ENCODE data around the gene SPATA2.
"Not testable (repeated sequence)": the region's sequence is repeated elsewhere in the genome, so short reads cannot be mapped to it uniquely, and the experiment has no call there.

The SPATA2 gene

DNA sequence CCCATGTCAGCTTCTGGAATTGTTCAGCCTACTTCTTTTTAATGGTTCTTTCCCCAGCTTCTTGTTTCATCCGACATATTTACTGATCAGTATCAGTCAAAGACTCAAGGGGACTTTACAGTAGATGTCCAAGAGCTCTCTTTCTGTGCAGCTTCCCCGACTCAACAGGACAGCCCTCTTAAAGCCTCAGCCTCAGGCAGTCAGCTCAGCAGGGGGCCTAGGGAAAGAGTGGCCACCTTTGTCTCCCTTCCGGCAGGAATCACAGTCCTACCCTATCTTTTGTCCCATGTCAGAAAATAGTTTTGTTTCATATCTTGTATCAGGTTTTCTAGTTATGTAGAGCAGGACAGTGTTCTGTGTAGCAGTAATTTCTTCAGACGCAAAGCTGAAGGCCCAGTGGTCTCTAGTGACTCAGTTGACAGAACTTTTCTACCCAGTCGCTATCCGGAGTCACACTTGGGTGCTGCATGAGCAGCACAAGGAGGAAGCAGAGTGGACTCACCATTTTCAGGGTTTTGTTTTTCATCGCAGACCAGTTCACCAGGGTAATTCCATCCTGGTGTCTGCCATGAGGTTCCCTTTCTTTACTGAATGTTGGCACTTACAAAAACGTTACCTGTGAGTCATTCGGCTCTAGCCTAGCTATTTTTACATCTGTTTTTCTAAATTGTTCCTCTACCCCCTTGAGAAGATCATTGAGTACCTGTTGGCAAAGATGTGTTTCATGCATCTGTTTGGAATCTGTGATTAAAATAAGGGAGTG lies 47.7 kb downstream of the SPATA2 start:
- Histone ChIP-seq H3K27ac (ENCODE audit: low read depth, low read length) (no peak overlapping the region), H3K27me3 (ENCODE audit: insufficient read depth, low read length) (no peaks in the 10 kb centered on the region), H2AFZ (ENCODE audit: low read length, unreplicated experiment) (no peak overlapping the region), H3K79me2 (ENCODE audit: control insufficient read depth, insufficient read depth, low read length, unreplicated experiment) (no peaks in the 10 kb centered on the region), H3K4me3 (ENCODE audit: low read depth, low read length) (no peak overlapping the region), H3K36me3 (ENCODE audit: insufficient read depth, low read length) (no peaks in the 10 kb centered on the region; the same call in 1 of the 2 replicates), H3K4me1 (ENCODE audit: control insufficient read depth, insufficient read depth, low read length, unreplicated experiment) (peaks cover 7% of the 10 kb centered on the region)

DNA sequence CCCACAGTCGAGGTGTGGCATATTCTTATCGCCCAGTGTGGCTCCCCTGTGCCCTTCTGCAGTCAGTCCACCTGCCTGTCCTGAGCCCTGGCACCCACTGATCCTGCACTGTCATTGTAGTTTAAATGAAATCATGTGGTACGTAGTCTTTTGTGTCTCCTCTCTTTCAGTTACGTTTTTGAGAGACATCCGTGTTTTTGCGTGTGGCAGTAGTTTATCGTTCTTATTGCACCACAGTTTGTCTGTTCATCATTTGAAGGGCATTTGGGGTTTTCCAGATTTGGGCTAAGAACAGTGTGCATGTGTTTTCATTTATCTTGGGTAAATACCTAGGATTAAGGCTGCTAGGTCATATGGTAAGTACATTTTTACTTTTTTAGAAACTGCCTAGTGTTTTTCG lies 49.3 kb downstream of the SPATA2 start:
- Histone ChIP-seq H2AFZ (ENCODE audit: low read length, unreplicated experiment) (no peak overlapping the region), H3K4me1 (ENCODE audit: control insufficient read depth, insufficient read depth, low read length, unreplicated experiment) (peaks cover 7% of the 10 kb centered on the region), H3K36me3 (ENCODE audit: insufficient read depth, low read length) (no peaks in the 10 kb centered on the region; the same call in 1 of the 2 replicates), H3K27me3 (ENCODE audit: insufficient read depth, low read length) (no peaks in the 10 kb centered on the region), H3K27ac (ENCODE audit: low read depth, low read length) (peak overlapping the region; percentile 47; the same call in 1 of the 2 replicates), H3K79me2 (ENCODE audit: control insufficient read depth, insufficient read depth, low read length, unreplicated experiment) (no peaks in the 10 kb centered on the region), H3K4me3 (ENCODE audit: low read depth, low read length) (no peak overlapping the region)

DNA sequence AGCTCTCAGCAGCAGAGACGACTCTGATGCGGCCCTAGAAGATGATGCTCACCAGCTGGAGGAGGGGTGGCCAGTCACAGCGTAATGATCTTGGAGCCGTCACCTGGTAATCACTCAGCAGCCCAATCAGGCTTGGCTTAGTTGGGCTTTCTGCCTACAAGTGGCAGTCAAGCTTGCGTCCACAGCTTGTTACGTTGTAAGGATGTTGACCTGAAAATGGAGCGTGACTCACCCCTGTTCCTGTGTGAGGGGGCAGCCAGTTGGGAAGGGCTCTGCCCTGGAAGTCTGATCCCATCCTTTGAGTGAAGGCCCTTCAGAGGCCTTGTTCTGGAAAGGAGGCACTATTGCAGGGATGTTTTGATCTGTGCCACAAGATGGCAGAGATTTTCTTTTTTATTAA lies 49.8 kb downstream of the SPATA2 start:
- H3K4me3 ChIP-seq (ENCODE audit: low read depth, low read length): no peak overlapping the region
- H3K27me3 ChIP-seq (ENCODE audit: insufficient read depth, low read length): no peaks in the 10 kb centered on the region
- no peak overlapping the region for H2AFZ ChIP-seq (ENCODE audit: low read length, unreplicated experiment)
- peaks cover 7% of the 10 kb centered on the region for H3K4me1 ChIP-seq (ENCODE audit: control insufficient read depth, insufficient read depth, low read length, unreplicated experiment)
- peak overlapping the region; percentile 47; the same call in 1 of the 2 replicates for H3K27ac ChIP-seq (ENCODE audit: low read depth, low read length)
- H3K79me2 ChIP-seq (ENCODE audit: control insufficient read depth, insufficient read depth, low read length, unreplicated experiment): no peaks in the 10 kb centered on the region
- no peaks in the 10 kb centered on the region; the same call in 1 of the 2 replicates for H3K36me3 ChIP-seq (ENCODE audit: insufficient read depth, low read length)

DNA sequence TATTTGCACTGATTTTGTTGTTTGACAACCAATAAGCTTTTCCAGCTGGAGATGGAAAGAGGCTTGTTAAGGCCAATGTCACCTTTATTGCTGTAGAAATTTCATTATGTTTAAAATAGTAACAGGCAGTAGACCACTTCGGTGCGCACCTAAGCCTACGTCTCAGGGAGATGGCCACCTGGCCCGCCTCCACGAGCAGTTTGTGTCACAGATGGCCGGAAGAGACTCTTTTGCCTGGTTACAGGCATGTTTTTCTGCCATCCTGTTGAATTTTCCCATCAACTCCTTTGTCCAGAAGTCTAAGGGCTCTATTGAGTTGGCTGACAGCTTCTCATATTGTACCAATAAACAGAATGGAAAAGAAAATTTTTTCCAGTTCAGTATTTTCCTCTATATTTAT lies 51.7 kb downstream of the SPATA2 start:
- H3K4me1 ChIP-seq (ENCODE audit: control insufficient read depth, insufficient read depth, low read length, unreplicated experiment): peaks cover 7% of the 10 kb centered on the region
- no peaks in the 10 kb centered on the region; the same call in 1 of the 2 replicates for H3K36me3 ChIP-seq (ENCODE audit: insufficient read depth, low read length)
- no peaks in the 10 kb centered on the region for H3K27me3 ChIP-seq (ENCODE audit: insufficient read depth, low read length)
- no peak overlapping the region for H3K27ac ChIP-seq (ENCODE audit: low read depth, low read length)
- H3K79me2 ChIP-seq (ENCODE audit: control insufficient read depth, insufficient read depth, low read length, unreplicated experiment): no peaks in the 10 kb centered on the region
- H2AFZ ChIP-seq (ENCODE audit: low read length, unreplicated experiment): no peak overlapping the region
- no peak overlapping the region for H3K4me3 ChIP-seq (ENCODE audit: low read depth, low read length)

DNA sequence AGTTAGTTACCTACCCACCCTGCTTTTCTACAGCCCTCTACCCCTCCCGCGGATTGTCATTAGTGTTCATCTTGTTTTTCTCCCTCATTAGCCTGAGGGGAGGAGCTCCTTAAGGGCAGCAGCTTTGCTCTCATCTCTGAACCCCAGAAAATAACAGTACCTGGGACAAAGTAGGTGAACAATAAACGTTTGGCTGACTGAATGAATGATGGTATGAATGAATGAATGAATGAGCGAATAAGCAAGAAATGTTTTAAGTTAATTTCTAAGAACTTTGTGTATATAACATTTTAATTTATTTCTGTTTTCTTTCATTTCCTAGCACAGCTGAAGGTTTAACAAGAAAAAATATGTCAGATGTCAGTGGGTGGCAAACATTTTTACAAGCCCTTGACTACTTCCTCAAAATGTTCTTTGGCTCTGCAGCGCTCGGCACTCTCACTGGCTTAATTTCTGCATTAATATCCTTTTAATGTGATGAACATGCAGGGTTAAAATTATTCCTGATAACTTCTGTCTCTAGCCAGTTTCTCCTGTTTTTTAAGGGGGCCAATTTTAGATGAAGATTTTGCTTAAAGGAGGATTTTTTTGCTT lies 52.6 kb downstream of the SPATA2 start:
- peaks cover 7% of the 10 kb centered on the region for H3K4me1 ChIP-seq (ENCODE audit: control insufficient read depth, insufficient read depth, low read length, unreplicated experiment)
- no peaks in the 10 kb centered on the region for H3K27me3 ChIP-seq (ENCODE audit: insufficient read depth, low read length)

DNA sequence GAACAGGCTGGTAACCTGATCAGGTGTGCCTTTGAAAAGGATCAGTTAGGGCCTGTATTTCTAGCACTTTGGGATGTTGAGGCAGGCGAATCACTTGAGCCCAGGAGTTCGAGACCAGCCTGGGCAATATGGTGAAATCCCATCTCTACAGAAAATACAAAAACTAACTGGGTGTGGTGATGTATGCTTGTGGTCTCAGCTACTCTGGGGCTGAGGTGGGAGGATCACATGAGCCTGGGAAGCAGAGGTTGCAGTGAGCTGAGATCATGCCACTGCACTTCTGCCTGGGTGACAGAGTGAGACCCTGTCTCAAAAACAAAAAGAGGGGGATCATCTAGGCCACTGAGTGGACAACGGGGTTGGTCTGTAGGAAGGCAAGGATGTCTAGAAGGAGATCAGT lies 54.1 kb downstream of the SPATA2 start:
- H2AFZ ChIP-seq (ENCODE audit: low read length, unreplicated experiment); H3K79me2 ChIP-seq (ENCODE audit: control insufficient read depth, insufficient read depth, low read length, unreplicated experiment); H3K27me3 ChIP-seq (ENCODE audit: insufficient read depth, low read length); H3K36me3 ChIP-seq (ENCODE audit: insufficient read depth, low read length); H3K4me3 ChIP-seq (ENCODE audit: low read depth, low read length); H3K27ac ChIP-seq (ENCODE audit: low read depth, low read length); H3K4me1 ChIP-seq (ENCODE audit: control insufficient read depth, insufficient read depth, low read length, unreplicated experiment): not testable (repeated sequence)

More for the DNA sequence above, 52.6 kb downstream of the SPATA2 start:
- H3K79me2 ChIP-seq (ENCODE audit: control insufficient read depth, insufficient read depth, low read length, unreplicated experiment): no peaks in the 10 kb centered on the region
- H3K4me3 ChIP-seq (ENCODE audit: low read depth, low read length): no peak overlapping the region
- no peak overlapping the region for H3K27ac ChIP-seq (ENCODE audit: low read depth, low read length)
- no peaks in the 10 kb centered on the region for H3K36me3 ChIP-seq (ENCODE audit: insufficient read depth, low read length)
- H2AFZ ChIP-seq (ENCODE audit: low read length, unreplicated experiment): no peak overlapping the region

DNA sequence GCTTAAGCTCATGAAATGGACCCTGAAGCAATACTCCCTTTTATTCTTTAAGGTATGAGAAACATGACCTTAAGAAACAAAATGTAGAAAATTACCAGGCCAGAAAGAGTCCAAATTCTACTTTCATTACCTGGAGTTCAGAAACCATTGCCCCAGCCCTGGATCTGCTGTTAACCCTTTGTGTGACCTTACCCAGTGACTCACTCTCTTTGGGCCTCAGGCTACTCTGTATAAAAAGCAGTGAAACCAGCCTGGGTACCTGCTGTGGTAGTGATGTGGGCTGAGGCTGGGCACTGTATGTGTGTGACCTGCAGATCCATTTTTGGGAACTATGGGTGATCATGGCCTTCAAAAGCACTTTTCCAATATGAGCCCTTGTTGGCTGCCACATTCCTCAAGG lies 55.5 kb downstream of the SPATA2 start:
- no peaks in the 10 kb centered on the region for H3K79me2 ChIP-seq (ENCODE audit: control insufficient read depth, insufficient read depth, low read length, unreplicated experiment)
- H3K27me3 ChIP-seq (ENCODE audit: insufficient read depth, low read length): no peaks in the 10 kb centered on the region
- no peak overlapping the region for H3K27ac ChIP-seq (ENCODE audit: low read depth, low read length)
- H3K4me3 ChIP-seq (ENCODE audit: low read depth, low read length): no peak overlapping the region
- no peak overlapping the region for H2AFZ ChIP-seq (ENCODE audit: low read length, unreplicated experiment)
- no peaks in the 10 kb centered on the region for H3K36me3 ChIP-seq (ENCODE audit: insufficient read depth, low read length)
- H3K4me1 ChIP-seq (ENCODE audit: control insufficient read depth, insufficient read depth, low read length, unreplicated experiment): no peaks in the 10 kb centered on the region

DNA sequence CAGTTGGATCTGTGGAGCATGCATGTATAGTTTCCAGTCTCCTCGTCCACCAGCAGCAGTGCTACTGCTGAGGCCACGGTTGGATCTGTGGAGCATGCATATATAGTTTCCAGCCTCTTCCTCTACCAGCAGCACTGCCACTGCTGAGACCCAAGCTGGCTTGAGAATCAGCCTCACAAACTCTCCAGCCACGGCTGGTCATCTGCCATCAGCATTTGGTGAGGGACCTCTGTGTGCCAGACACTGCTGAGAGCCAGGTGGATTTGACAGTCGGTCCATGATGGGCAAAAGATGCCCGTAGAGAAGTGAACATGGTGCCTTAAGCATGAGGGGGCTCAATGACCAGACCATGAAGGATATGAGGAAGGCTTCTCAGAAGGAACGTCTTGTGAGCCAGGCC lies 56.3 kb downstream of the SPATA2 start:
- H3K79me2 ChIP-seq (ENCODE audit: control insufficient read depth, insufficient read depth, low read length, unreplicated experiment): no peaks in the 10 kb centered on the region
- H2AFZ ChIP-seq (ENCODE audit: low read length, unreplicated experiment): no peak overlapping the region
- no peak overlapping the region for H3K27ac ChIP-seq (ENCODE audit: low read depth, low read length)
- no peaks in the 10 kb centered on the region for H3K27me3 ChIP-seq (ENCODE audit: insufficient read depth, low read length)
- H3K4me3 ChIP-seq (ENCODE audit: low read depth, low read length): no peak overlapping the region
- H3K36me3 ChIP-seq (ENCODE audit: insufficient read depth, low read length): no peaks in the 10 kb centered on the region
- peaks cover under 1% of the 10 kb centered on the region for H3K4me1 ChIP-seq (ENCODE audit: control insufficient read depth, insufficient read depth, low read length, unreplicated experiment)

DNA sequence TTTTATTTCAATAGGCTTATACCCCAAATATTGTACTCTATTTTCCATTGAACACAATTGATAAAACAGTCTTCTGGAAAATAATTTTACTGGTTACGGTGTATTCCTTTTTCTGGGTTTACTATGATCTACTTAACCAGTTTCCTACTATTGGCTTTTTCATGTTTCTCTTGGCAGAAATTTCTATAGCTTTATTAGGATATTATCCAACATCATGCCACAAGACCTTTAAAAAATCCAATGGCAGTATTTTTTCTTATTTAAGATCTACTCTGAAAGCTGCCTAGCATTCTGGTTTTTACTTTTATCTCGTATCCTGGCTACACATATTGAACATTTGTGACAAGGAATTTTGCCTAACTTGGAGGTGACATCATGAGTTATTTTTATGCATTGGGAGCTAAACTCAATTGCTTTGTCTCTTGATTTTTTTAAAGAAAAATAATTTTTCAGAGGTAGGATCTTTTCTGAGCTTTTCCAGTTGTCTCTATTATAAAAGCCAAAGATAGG lies 57.2 kb downstream of the SPATA2 start:
- Histone ChIP-seq H3K27ac (ENCODE audit: low read depth, low read length) (no peak overlapping the region), H3K27me3 (ENCODE audit: insufficient read depth, low read length) (no peaks in the 10 kb centered on the region), H2AFZ (ENCODE audit: low read length, unreplicated experiment) (no peak overlapping the region), H3K4me1 (ENCODE audit: control insufficient read depth, insufficient read depth, low read length, unreplicated experiment) (peaks cover 7% of the 10 kb centered on the region), H3K4me3 (ENCODE audit: low read depth, low read length) (no peak overlapping the region), H3K36me3 (ENCODE audit: insufficient read depth, low read length) (no peaks in the 10 kb centered on the region), H3K79me2 (ENCODE audit: control insufficient read depth, insufficient read depth, low read length, unreplicated experiment) (no peaks in the 10 kb centered on the region)

DNA sequence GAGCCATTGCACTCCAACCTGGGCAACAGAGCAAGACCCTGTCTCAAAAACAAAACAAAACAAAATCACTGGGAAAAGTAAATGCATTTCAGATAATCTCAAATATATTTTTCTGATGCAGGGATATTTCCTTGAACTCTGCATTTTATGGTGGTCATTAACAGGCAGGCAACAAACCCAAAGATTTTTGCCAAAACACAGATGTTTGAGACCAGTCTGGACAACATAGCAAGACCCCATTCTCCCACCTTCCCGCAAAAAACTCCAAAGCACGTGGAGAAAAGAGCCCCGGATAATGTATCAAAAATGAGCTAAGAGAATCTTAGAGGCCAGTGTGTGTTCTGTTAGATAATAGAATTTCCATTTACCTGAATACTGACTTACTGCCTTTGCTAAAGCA lies 58.4 kb downstream of the SPATA2 start:
- Histone ChIP-seq H3K27ac (ENCODE audit: low read depth, low read length) (no peak overlapping the region), H2AFZ (ENCODE audit: low read length, unreplicated experiment) (no peak overlapping the region), H3K4me1 (ENCODE audit: control insufficient read depth, insufficient read depth, low read length, unreplicated experiment) (peaks cover 8% of the 10 kb centered on the region), H3K4me3 (ENCODE audit: low read depth, low read length) (no peak overlapping the region), H3K79me2 (ENCODE audit: control insufficient read depth, insufficient read depth, low read length, unreplicated experiment) (no peaks in the 10 kb centered on the region), H3K27me3 (ENCODE audit: insufficient read depth, low read length) (no peaks in the 10 kb centered on the region), H3K36me3 (ENCODE audit: insufficient read depth, low read length) (no peaks in the 10 kb centered on the region)
